HG03045 (cell line): ENCODE measurements around the gene PARP4.
"Not testable (repeated sequence)": the region's sequence is repeated elsewhere in the genome, so short reads cannot be mapped to it uniquely, and the experiment has no call there.

Experiments
- ATAC-seq: cut with Tn5 transposase; IDR thresholded peaks from one replicate; pipeline ENCODE4 v1.9.1; 2021; ENCODE audit warnings: mild to moderate bottlenecking, moderate library complexity; ENCODE audit not compliant: unreplicated experiment

The PARP4 gene

GRCh38 chr13:24454056-24454455 lies 58.5 kb downstream of the PARP4 start:
- ATAC-seq, result no peak

- ATAC-seq, result no peak
Measured at GRCh38 chr13:24452044-24452443, 60.5 kb downstream of the PARP4 start.

GRCh38 chr13:24450530-24450929 lies 62.0 kb downstream of the PARP4 start:
- no peak for ATAC-seq

GRCh38 chr13:24444851-24445250 lies 67.7 kb downstream of the PARP4 start:
- not testable (repeated sequence) for ATAC-seq

- ATAC-seq, result no peak
Measured at GRCh38 chr13:24443366-24443765, 69.2 kb downstream of the PARP4 start.

- ATAC-seq, result not testable (repeated sequence)
Measured at GRCh38 chr13:24426045-24426444, 86.5 kb downstream of the PARP4 start.

GRCh38 chr13:24419668-24420067 lies 92.9 kb downstream of the PARP4 start:
- not testable (repeated sequence) for ATAC-seq

- no peak for ATAC-seq
Measured at GRCh38 chr13:24407844-24408243, 104.7 kb downstream of the PARP4 start.

GRCh38 chr13:24406524-24406923 lies 106.1 kb downstream of the PARP4 start:
- ATAC-seq, result no peak

- ATAC-seq, result no peak
Measured at GRCh38 chr13:24396821-24397220, 115.8 kb downstream of the PARP4 start.

GRCh38 chr13:24392972-24393371 lies 119.6 kb downstream of the PARP4 start:
- no peak for ATAC-seq

- ATAC-seq, result not testable (repeated sequence)
Measured at GRCh38 chr13:24391771-24392683, 120.6 kb downstream of the PARP4 start.

- not testable (repeated sequence) for ATAC-seq
Measured at GRCh38 chr13:24390795-24391194, 121.8 kb downstream of the PARP4 start.

- no peak for ATAC-seq
Measured at GRCh38 chr13:24389506-24389905, 123.1 kb downstream of the PARP4 start.

GRCh38 chr13:24388743-24389142 lies 123.8 kb downstream of the PARP4 start:
- not testable (repeated sequence) for ATAC-seq

GRCh38 chr13:24386816-24387708 lies 125.5 kb downstream of the PARP4 start:
- no peak for ATAC-seq

GRCh38 chr13:24385902-24386301 lies 126.7 kb downstream of the PARP4 start:
- no peak for ATAC-seq

GRCh38 chr13:24384946-24385345 lies 127.6 kb downstream of the PARP4 start:
- ATAC-seq, result not testable (repeated sequence)

- ATAC-seq, result not testable (repeated sequence)
Measured at GRCh38 chr13:24384091-24384490, 128.5 kb downstream of the PARP4 start.

- no peak for ATAC-seq
Measured at GRCh38 chr13:24381541-24382265, 130.9 kb downstream of the PARP4 start.

- ATAC-seq, result not testable (repeated sequence)
Measured at GRCh38 chr13:24380881-24381280, 131.7 kb downstream of the PARP4 start.
